ENCODE data around the gene COL8A1.
"Not testable (repeated sequence)": the region's sequence is repeated elsewhere in the genome, so short reads cannot be mapped to it uniquely, and the experiment has no call there.

COL8A1 gene

GRCh38 chr3:99805160-99805559 is 166.8 kb downstream of the COL8A1 start:
- no peak for DNase-seq (ENCODE audit: low spot score)

- peak; percentile 25 for DNase-seq (ENCODE audit: low spot score)
Observed at GRCh38 chr3:99808163-99808794, 169.9 kb downstream of the COL8A1 start.

GRCh38 chr3:99809565-99809964 is 171.2 kb downstream of the COL8A1 start:
- DNase-seq (ENCODE audit: low spot score), result no peak

- no peak for DNase-seq (ENCODE audit: low spot score)
Observed at GRCh38 chr3:99810403-99810802, 172.0 kb downstream of the COL8A1 start.

GRCh38 chr3:99817047-99817436 is 178.6 kb downstream of the COL8A1 start:
- DNase-seq (ENCODE audit: low spot score), result no peak

GRCh38 chr3:99817437-99818240 is 179.2 kb downstream of the COL8A1 start, which contains the start of gene CMSS1:
TSS of gene CMSS1 (plus strand) at chr3:99817862.
- peak; percentile 86 for DNase-seq (ENCODE audit: low spot score)

- no peak for DNase-seq (ENCODE audit: low spot score)
Observed at GRCh38 chr3:99818818-99819217, 180.4 kb downstream of the COL8A1 start.

- no peak for DNase-seq (ENCODE audit: low spot score)
Observed at GRCh38 chr3:99823723-99824711, 185.6 kb downstream of the COL8A1 start.

- DNase-seq (ENCODE audit: low spot score), result no peak
Observed at GRCh38 chr3:99825004-99825640, 186.7 kb downstream of the COL8A1 start.

GRCh38 chr3:99829844-99830243 is 191.4 kb downstream of the COL8A1 start:
- no peak for DNase-seq (ENCODE audit: low spot score)

GRCh38 chr3:99833617-99834205 is 195.3 kb downstream of the COL8A1 start:
- DNase-seq (ENCODE audit: low spot score), result no peak

- no peak for DNase-seq (ENCODE audit: low spot score)
Observed at GRCh38 chr3:99834211-99834957, 196.0 kb downstream of the COL8A1 start.

- no peak for DNase-seq (ENCODE audit: low spot score)
Observed at GRCh38 chr3:99836681-99837080, 198.3 kb downstream of the COL8A1 start.

- no peak for DNase-seq (ENCODE audit: low spot score)
Observed at GRCh38 chr3:99837715-99838114, 199.3 kb downstream of the COL8A1 start.

- no peak for DNase-seq (ENCODE audit: low spot score)
Observed at GRCh38 chr3:99838755-99839154, 200.4 kb downstream of the COL8A1 start.

- DNase-seq (ENCODE audit: low spot score), result no peak
Observed at GRCh38 chr3:99839613-99840012, 201.2 kb downstream of the COL8A1 start.

GRCh38 chr3:99841949-99842348 is 203.6 kb downstream of the COL8A1 start:
- DNase-seq (ENCODE audit: low spot score), result not testable (repeated sequence)

- peak; percentile 73 for DNase-seq (ENCODE audit: low spot score)
Observed at GRCh38 chr3:99842826-99843589, 204.6 kb downstream of the COL8A1 start.

- no peak for DNase-seq (ENCODE audit: low spot score)
Observed at GRCh38 chr3:99843590-99844258, 205.3 kb downstream of the COL8A1 start.

Data from pons (tissue), 1 donor.